ENCODE results near the gene PLEKHM3.

DNA sequence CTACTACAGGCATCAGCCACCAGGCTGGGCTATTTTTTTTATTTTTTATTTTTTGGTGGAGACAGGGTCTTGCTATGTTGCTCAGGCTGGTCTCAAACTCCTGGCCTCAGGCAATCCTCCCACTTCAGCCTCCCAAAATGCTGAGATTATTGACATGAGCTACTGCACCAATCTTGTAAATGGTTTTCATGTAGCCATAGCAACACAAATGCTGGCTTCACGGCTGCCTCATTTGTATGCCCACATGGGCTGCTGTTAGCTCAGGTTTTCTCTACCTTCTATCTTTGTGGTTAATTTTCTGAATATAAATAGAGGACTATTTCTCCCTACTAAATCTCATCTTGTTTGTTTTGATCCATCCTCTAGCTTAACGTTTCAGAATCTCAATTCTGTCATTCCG lies 58.2 kb downstream of the PLEKHM3 start:
- TF ChIP-seq, protein P1, sequence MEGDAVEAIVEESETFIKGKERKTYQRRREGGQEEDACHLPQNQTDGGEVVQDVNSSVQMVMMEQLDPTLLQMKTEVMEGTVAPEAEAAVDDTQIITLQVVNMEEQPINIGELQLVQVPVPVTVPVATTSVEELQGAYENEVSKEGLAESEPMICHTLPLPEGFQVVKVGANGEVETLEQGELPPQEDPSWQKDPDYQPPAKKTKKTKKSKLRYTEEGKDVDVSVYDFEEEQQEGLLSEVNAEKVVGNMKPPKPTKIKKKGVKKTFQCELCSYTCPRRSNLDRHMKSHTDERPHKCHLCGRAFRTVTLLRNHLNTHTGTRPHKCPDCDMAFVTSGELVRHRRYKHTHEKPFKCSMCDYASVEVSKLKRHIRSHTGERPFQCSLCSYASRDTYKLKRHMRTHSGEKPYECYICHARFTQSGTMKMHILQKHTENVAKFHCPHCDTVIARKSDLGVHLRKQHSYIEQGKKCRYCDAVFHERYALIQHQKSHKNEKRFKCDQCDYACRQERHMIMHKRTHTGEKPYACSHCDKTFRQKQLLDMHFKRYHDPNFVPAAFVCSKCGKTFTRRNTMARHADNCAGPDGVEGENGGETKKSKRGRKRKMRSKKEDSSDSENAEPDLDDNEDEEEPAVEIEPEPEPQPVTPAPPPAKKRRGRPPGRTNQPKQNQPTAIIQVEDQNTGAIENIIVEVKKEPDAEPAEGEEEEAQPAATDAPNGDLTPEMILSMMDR (IDR thresholded peaks at IDR 0.05) = no peak
- no peak for TF ChIP-seq POLR2A (IDR thresholded peaks at IDR 0.05)
